DMS 273 (cell line): ENCODE measurements around the gene PAN3.
"Not testable (repeated sequence)": the region's sequence is repeated elsewhere in the genome, so short reads cannot be mapped to it uniquely, and the experiment has no call there.

Source experiments
- DNase-seq: peaks from one replicate; lab custom pipeline; 2025; ENCODE audit not compliant: unreplicated experiment; lab: John Stamatoyannopoulos, UW

Gene PAN3

DNA sequence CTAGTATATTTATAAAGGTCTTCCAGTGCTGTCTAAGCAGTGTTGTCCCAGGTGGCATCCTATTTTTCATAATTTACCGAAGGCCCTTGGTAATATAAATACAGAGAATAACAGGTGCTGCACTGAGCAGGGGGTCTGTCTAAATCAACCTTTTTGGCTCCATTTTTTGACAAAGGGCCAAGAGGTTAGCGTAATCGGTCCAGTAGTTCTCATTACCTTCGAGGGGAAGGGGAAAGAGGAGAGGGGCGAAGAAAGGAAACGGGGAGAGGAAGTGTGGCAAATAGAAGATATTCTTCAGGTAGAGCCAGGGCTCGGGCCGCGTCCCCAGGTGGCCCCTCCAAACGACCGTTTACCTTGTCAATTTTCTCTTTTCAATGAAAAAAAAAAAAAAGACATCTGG, 749 bp upstream of the PAN3 start:
- DNase-seq = peak; percentile 79

DNA sequence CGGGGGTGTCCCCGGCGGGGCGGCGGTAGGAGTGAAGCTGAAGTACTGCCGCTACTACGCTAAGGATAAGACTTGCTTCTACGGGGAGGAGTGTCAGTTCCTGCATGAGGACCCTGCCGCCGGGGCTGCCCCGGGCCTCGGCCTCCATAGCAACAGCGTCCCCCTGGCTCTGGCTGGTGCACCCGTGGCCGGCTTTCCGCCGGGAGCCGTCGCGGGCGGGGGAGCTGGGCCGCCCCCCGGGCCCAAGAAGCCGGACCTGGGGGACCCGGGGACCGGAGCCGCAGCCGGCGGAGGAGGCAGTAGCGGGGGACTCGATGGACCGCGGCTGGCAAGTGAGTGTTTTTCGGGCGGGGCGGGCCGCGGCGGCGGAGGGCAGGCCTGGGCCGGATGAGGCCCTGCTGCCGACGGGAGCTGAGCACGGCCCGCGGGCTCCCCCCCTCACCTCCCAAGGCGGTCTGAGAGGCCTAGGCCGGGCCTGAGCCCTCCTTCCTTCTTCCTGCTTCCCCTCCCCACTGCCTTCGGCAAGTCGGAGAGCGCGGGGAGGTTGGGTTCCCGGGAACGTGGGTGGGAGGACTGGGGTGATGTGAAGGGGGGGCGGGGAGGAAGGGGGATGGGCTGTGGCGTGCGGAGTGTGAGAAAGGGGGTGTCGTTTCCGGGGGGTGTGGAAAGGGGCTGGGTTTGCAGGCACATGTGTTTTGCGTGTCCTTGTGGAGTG, 568 bp downstream of the PAN3 start:
- peak; percentile 78 for DNase-seq

DNA sequence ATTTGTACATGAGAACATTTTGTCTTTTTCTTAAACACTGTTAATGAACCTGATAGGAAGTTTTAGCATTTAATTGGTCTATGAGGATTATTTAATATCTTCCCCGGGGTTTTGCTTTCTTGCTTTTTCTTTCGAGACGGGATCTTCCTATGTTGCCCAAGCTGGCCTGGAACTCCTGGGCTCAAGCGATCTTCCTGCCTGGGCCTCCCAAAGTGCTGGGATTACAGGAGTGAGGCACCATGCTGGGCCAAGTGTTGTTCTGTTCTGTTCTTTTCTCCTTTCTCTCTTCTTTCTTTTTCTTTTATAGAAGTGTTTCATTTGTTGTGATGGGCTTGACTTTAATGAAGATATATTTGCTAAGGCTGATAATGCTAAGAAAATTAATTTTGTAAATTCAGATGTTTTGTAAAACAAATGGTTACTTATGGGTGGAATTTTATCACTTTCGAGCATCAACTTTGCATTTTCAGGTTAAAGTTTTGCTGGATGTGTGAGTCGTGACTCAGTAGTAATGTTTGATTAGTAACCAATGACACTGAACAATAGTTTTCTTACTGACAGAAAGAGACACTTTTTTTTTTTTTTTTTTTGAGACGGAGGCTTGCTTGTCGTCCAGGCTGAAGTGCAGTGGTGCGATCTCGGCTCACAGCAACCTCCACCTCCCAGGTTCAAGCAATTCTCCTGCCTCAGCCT, 2.2 kb downstream of the PAN3 start:
- no peak for DNase-seq

DNA sequence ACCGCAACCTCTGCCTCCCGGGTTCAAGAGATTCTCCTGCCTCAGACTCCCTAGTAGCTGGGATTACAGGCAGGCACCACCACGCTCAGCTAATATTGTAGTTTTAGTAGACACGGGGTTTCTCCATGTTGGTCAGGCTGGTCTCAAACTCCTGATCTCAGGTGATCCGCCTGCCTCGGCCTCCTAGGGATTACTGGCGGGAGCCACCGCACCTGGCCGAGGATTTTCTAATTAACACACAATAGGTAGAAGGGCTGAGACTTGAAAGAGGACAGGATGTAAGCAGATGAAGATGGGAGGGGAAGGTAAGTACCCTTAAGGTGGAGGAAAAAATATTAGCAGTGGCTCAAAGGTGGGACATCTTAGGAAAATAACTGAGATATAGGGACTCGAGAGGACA, 3.2 kb downstream of the PAN3 start:
- not testable (repeated sequence) for DNase-seq

DNA sequence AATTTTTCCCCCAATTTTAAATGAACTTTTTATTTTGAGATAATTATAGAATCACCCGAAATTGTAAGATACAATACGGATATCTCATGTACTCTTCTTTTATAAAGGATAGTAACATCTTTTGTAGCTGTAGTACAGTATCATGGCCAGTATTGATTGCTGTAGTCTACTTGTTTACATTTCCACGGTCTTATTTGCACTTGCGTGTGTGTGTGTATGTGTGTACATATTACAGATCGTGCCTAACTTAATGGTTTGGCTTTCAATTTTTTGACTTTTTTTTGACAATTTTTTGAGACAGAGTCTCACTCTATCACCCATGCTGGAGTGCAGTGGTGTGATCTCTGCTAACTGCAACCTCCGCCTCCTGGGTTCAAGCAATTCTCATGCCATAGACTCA, 6.7 kb downstream of the PAN3 start:
- no peak for DNase-seq

DNA sequence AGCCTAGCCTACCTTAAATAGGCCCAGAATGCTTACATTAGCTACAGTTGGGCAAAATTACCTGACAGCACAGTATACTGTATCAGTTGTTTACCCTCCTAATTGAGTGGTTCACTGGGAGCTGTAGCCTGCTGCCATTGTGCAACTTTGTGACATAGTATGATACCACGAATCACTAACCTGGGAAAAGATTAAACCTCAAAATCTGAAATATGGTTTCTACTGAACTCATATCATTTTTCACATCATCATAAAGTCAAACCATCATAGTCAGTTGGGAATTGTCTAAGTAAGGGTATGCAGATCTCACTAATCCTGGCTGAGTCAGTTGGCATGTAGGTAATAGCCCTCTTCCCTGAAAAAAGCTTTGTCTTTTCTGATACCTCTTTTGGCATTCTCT, 9.2 kb downstream of the PAN3 start:
- no peak for DNase-seq

DNA sequence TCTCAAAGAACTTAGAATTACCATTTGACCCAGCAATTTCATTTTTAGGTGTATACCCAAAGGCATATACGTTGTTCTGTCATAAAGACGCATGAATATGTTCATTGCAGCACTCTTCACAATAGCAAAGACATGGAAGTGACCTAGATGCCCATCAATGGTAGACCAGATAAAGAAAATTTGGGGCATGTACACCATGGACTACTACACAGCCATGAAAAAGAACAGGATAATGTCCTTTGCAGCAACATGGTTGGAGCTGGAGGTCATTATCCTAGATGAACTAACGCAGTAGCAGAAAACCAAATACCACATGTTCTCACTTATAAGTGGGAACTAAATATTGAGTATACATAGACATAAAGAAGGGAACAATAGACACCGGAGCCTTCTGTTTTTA, 20.7 kb downstream of the PAN3 start:
- DNase-seq = no peak

DNA sequence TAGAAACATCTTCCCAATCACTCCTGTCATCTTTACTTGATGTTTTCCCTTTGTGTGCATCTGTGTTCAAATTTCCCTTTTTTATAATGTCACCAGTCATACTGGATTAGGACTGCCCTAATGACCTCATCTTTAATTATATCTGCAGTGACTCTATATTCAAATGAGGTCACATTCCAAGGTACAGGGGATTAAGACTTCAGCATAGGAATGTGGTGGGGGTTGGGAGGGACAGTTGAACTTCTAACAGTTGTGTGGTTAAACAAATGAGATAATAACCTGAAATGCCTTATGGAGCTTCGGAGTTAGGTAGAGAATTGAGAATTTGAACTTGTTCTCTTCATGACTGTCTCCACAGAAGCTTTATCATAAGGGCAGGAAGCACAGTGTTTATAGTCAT, 23.0 kb downstream of the PAN3 start:
- peak; percentile 1 for DNase-seq

DNA sequence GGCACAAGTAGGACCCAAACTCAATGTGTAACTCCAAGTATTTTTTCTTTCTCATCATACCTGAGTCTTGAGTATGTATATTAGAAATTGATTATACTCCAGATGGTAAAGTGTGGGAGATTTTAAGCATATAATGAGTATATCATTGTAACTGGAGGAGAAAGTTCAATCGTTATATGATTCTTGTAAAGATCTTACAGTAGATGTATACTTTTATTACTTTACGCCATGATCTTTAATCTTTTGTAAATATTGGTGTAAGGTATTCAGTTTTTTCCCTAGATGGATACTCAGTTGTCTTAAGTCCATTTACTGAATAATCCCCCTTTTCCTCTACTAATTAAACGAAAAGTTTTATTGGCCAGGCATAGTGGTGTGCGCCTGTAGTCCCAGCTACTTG, 25.2 kb downstream of the PAN3 start:
- no peak for DNase-seq

DNA sequence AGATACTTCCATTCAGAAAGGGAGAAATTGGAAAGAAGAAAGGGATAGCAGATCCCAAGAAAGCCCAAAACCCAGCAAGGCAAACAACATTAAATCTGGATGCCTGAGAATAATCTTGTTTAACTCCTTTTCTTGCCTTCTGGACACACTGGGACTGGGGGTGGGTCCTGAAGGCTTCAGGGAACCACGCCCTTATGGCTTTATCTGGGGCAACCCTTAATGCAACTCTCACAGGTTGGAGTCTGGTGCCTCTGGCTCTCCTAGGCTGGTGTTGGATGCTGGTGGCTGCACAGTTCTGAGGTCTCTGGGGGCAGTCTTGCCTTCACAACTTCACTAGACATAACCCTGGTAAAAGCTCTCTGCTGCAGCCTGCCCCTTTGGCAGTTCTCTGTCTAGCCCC, 27.9 kb downstream of the PAN3 start:
- DNase-seq = no peak

DNA sequence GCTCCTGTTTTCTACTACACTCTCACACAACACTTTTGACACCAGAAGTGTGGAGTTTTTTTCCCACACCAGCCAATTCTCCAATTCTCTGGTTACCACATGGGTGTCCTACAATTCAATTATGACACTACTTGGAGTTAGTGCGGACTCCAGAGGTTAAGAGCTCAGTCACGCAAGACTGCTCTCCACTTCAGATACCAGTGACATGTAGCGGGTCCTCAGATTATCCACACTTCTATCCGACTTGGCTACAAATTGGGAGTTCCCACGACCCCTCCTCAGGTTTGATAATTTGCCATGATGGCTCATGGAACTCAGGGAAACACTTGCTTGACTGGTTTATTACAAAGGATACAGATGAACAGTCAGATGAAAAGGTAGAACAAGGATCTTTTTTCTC, 32.9 kb downstream of the PAN3 start:
- no peak for DNase-seq

DNA sequence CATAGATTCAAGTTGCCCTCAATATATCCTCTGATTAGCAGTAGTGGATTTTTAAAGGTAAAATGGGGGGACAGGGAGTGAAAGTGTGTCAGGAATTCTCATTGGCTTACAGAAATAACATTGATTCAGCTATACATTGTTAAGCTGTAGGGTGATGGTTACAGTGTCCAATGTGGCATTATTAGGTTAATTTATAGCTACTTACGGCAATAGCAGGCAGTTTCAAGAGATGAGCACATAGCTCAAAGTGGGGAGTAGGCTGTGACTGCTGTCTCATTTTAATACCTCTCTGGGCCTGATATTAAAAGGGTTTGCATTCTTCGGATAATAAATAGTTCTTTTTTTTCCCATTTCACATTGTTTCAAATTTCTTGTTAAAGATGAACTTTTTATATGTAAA, 34.6 kb downstream of the PAN3 start:
- DNase-seq = no peak

DNA sequence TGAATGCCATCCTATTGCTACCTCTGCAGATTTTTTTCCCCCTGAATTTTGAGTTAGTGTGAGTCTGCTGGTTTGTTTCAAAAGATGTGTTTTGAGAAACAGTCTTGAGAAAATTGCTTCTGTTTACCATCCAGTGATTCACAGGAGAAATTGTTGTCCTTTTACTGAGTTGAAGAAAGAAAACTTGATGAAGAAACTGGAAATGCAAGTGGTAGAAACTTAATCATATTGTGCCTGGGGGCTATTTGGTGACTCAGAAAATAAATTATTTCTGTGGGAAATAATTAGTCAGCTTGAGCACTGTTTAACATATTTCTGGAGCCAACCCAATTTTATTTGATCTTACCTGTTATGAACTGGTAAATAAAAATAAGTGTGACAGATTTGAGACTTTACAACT, 35.4 kb downstream of the PAN3 start:
- no peak for DNase-seq

DNA sequence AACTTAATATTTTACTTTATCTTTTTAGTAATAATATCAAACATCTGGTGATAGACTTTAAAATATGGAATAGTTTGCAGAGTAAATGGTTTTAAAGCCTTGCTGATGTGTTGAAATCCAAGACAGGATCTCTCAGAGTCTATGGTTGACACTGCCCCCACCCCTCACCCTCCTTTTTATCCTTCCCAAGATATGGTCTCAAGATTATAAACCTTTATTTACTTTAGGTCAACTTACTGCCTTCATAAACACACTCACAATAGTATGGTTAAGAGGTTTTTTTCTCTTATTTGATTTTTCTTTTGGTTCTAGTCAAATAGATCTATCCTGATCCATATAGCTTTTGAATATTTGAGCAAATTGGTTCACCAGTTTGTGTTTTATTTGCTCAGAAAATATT, 39.0 kb downstream of the PAN3 start:
- no peak for DNase-seq

DNA sequence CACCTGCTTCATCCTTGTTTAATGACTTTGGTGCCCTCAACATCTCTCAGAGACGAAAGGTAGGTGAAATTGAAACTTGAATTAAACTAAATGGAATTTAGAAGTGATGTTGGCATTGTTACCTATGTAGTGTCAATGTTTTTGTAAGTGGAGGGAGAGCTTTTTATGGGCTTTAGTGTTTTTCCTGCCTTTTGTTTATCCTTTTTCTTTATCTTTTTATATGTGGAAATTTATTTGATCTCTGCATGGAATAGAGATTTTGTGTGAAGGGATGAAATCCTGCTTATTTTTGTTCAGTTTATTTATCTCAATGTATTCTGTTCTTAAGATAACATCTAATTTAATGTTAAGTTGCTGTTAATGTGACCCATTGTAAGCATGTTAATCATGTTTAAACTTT, 39.5 kb downstream of the PAN3 start:
- no peak for DNase-seq

DNA sequence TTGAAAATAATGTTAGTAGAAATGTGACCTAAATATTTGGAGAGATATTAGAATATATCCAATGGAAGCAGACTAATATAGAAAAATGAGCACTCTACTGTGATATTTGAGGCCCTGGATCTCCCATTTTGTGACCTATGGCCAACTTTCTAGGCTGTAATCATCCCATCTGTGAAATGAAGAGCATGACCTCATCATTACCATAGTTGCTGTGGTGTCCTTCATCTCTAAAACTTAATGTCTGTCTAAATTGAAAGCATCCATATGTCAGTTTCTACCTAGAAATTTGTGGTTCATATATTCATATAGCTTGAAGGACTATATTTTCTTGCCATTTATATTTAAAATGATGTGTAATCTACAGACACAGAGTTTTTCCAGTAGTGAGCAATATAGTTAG, 41.6 kb downstream of the PAN3 start:
- peak; percentile 18 for DNase-seq

DNA sequence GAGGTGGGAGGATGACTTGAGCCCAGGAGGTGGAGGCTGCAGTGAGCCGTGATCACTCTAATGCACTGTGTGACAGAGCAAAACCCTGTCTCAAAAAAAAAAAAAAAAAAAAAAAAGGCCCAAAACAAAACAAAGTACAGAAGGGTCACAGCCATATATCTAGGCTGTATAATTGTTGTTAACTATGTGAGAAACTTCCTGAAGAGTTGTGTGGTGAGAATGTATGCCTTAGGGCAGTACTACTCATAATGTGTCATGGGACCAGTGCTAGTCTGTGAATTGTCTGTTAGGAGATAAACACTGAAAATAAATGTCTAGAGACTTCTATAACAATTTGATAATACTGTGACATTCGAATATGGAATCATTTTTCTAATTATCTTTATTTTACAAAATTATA, 43.1 kb downstream of the PAN3 start:
- no peak for DNase-seq

DNA sequence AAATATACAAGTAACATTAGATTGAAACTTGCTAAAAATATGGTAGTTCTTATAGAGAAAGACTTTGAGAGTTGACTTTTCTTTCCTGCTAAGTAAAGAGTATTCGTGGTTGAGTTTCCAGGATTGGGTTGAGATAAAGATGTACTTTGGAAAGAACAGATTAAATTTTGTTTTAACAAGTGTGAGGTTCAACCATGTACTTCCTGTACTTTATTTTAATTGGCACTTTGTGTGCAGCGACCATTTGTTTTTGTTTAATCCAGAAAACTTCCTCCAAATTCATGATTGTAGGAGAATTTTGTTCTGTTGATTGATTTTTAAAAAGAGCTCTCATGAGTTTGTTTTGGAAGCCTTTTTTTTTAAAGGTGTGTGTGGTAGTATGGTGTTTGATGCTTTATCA, 46.9 kb downstream of the PAN3 start:
- DNase-seq = no peak

DNA sequence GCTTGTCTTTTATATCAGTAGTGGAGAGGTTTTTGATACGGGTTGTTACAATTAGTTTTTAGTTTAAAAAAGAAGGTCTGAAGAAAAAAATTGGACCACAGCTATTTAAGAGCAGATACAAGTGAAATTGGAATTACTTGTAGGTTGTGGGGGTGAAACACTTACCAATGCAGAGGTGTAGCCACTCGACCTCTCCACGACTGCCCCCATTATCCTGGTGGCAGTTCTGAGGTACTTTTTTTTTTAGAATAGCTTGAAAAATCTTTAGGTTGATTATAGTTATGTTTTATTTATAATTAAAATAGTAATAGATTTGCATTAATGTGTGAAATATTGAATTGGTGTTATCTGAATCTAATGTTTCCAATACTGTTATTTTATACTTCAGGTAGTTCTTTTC, 60.7 kb downstream of the PAN3 start:
- DNase-seq = no peak

DNA sequence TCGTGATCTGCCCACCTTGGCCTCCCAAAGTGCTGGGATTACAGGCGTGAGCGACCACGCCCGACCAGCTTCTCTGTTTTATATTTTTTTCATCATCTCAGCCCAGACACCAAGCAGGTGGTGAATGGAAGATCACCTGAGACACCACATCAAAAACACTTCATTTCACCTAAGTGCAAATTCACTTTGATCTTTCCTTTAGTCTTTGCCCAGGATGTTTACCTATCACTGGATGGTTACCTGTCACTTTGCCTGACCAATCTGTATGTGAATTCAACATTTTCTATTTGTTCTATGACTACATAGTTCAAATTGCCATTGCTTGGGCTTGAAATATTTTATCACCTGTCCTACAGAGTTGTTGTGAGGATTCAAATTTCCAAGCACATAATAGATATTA, 65.7 kb downstream of the PAN3 start:
- DNase-seq = no peak

DNA sequence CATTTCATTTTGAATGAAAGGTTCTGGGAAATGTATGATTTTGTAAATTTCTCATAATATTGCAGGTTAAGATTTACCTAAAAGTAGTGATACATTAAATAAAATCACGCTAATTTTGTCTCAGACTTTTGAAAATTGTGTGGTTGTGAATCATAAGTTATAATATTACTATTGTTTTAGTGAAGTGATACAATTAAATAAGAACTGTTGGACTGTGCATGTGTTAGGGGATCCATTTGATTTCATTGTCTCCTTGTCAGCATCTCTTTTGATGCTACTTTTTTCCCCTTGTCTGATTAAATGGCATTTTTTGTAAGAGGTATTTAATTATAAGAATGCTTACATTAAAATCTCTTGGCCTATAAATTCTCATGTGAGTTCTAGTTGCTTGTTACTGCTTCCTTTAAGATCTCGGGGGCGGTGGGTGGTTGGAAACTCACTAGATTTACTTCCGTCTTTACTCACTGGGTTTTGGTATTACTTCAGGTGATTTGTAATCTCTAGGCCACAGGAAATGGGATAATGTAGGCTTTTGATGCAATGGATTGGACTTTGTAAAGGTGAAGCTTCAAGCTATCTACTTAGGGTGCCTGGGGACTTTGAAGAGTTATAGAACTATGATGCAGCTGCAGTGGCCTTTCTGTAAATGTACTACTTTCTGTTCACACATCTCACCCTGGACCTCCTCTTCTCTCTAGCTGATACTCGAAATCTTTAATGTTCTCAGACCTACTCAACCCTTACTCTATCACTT, 66.5 kb downstream of the PAN3 start:
- no peak for DNase-seq

DNA sequence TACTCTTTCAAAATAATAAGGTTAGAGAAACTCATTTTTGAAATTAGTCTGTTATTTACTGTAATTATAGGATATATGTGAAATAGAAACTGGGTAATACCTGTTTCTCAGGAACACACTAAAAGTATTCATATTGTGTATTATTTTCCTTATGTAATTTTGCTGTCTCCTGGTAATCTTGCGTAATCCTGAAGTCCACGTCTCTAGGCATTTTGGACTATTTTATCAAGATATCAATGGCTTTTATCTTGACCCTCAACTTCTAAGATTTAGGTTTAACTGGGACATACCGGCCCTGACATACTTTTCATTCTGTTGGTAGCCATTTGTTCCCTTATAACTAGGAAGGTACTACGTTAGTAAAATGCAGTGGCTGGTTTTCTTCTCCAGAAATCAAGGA, 80.3 kb downstream of the PAN3 start:
- DNase-seq = no peak
